Measurements from ENCODE around the gene GBX2. TPM values are rescaled to one million over a fixed set of nuclear protein-coding genes. Genes with fewer than 3 reads are reported as not detected.

Gene GBX2
- total and polyA plus RNA-seq, 9 of the 15 experiments (the other 6 are each of a cell fraction or from before 2014, with no cell fraction given) = 0.03 to 0.53 (median 0.27) TPM; not detected in 1

DNA sequence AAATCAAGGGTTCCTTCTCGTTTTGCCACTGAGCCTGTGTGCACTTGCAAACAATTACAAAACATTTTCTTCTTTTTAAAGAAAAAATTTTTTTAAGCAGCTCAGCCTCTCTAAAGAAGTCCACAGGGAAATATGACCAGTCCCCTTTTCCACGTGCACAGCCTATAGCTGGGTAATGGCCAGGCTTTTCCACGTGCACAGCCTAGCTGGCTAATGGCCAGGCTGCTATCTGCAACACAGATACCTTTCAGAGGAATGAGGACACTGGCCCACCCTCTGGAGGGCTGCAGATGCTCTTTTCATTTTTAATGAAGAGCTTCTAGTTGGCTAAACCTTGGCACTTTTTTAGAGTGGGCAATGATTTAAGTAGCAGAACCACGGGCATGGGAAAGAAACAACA, 49.7 kb upstream of the GBX2 start:
- 0 out of 2 replicates have a peak, but pooled peaks have one; percentile 6 for TF ChIP-seq NFIC (IDR thresholded peaks at IDR 0.05)
- TF ChIP-seq ZNF184 (CRISPR knock-in tag; IDR thresholded peaks at IDR 0.05) = no peak
- Histone ChIP-seq H3K9ac (ENCODE audit: insufficient read depth in 1 of 2, low read depth in 2 of 2, low read length in 2 of 2) (no peak overlapping the region), H4K20me1 (replicated peaks; ENCODE audit: control insufficient read depth, insufficient read depth, low read length) (no peaks in the 10 kb centered on the region), H3K27ac (ENCODE audit: extremely low read depth, low read depth, low read length) (no peak overlapping the region), H3K79me2 (ENCODE audit: control insufficient read depth, insufficient read depth, low read length) (no peaks in the 10 kb centered on the region), H3K9me3 (replicated peaks; ENCODE audit: control insufficient read depth, insufficient read depth, low read depth, low read length) (no peaks in the 10 kb centered on the region), H3K36me3 (ENCODE audit: control insufficient read depth, insufficient read depth, low read length) (no peaks in the 10 kb centered on the region), H3K27me3 (ENCODE audit: control insufficient read depth in 2 of 2, insufficient read depth in 2 of 2, low read length in 2 of 2) (peaks cover 0 to 9% of the 10 kb centered on the region in 2 experiments; a peak in 1 of 5 replicates), H3K4me1 (replicated peaks in 1 of 2; ENCODE audit: control insufficient read depth in 2 of 2, insufficient read depth in 2 of 2, low read length in 2 of 2) (no peaks in the 10 kb centered on the region), H3K4me3 (no peak overlapping the region), H3K9me1 (ENCODE audit: control insufficient read depth, insufficient read depth, low read length) (no peaks in the 10 kb centered on the region), H3K4me2 (ENCODE audit: insufficient read depth, low read length) (no peak overlapping the region), H2AFZ (ENCODE audit: low read depth, low read length) (no peak overlapping the region)
- FAIRE-seq (no peak), DNase-seq (ENCODE audit: extremely low read depth in 1 of 4, low spot score in 3 of 4) (no peak), ATAC-seq (no peak)
- WGBS (ENCODE audit: insufficient coverage, low coverage, missing lambda C conversion rate) = 0% methylated on average over 4 of the region's 4 CpGs
- intact Hi-C loops (cut with micrococcal nuclease) = no loop called here
- BruUV-seq (replicated peaks) = no TSS peak
- ChIA-PET CTCF (ENCODE audit: low intra/inter-chr PET ratio) (no interaction called here), POLR2A (interaction anchor here (0.5 kb wide), 1 partner anchor 640 kb away, joined by 3 read pairs; no protein-coding TSS in a partner anchor)
- in situ Hi-C loops (cut with MboI) = no loop called here

- Histone ChIP-seq H3K36me3 (ENCODE audit: control insufficient read depth, insufficient read depth, low read length) (no peaks in the 10 kb centered on the region), H3K79me2 (ENCODE audit: control insufficient read depth, insufficient read depth, low read length) (no peaks in the 10 kb centered on the region), H3K27me3 (ENCODE audit: control insufficient read depth in 2 of 2, insufficient read depth in 2 of 2, low read length in 2 of 2) (peaks cover 0 to 13% of the 10 kb centered on the region in 2 experiments; a peak in 2 of 5 replicates), H3K27ac (ENCODE audit: extremely low read depth, low read depth, low read length) (no peak overlapping the region), H3K4me2 (ENCODE audit: insufficient read depth, low read length) (no peak overlapping the region), H2AFZ (ENCODE audit: low read depth, low read length) (no peak overlapping the region), H3K4me3 (no peak overlapping the region), H4K20me1 (replicated peaks; ENCODE audit: control insufficient read depth, insufficient read depth, low read length) (no peaks in the 10 kb centered on the region), H3K9me1 (ENCODE audit: control insufficient read depth, insufficient read depth, low read length) (no peaks in the 10 kb centered on the region), H3K9me3 (replicated peaks; ENCODE audit: control insufficient read depth, insufficient read depth, low read depth, low read length) (no peaks in the 10 kb centered on the region), H3K4me1 (replicated peaks in 1 of 2; ENCODE audit: control insufficient read depth in 2 of 2, insufficient read depth in 2 of 2, low read length in 2 of 2) (no peaks in the 10 kb centered on the region), H3K9ac (ENCODE audit: insufficient read depth in 1 of 2, low read depth in 2 of 2, low read length in 2 of 2) (no peak overlapping the region)
- TF ChIP-seq MAZ (CRISPR knock-in tag; conservative IDR thresholded peaks at IDR 0.05 in 1 of 2, IDR thresholded peaks at IDR 0.05 in 1 of 2) (no peak), ZNF609 (CRISPR knock-in tag; IDR thresholded peaks at IDR 0.05; ENCODE audit: borderline replicate concordance) (no peak)
- intact Hi-C loops (cut with micrococcal nuclease) = no loop called here
- POLR2A ChIA-PET = no interaction called here
- FAIRE-seq (no peak), DNase-seq (ENCODE audit: extremely low read depth in 1 of 4, low spot score in 3 of 4) (no peak), ATAC-seq (no peak)
- CTCF ChIA-PET (ENCODE audit: low intra/inter-chr PET ratio) = no interaction called here
- in situ Hi-C loops (cut with MboI) = no loop called here
- 0% methylated on average over 5 of the region's 7 CpGs for WGBS (ENCODE audit: insufficient coverage, low coverage, missing lambda C conversion rate)
- BruUV-seq (replicated peaks) = no TSS peak
Observed at GRCh38 chr2:236216711-236217110, 48.5 kb upstream of the GBX2 start.

Measured in K562 (cell line).